Dedifferentiated amniotic fluid mesenchymal stem cell (primary cell): ENCODE measurements around the gene MAGEE1.

Experiments used
- DNase-seq: peaks from one replicate; pipeline ENCODE4 v3.0.0-alpha.2; 2016; ENCODE audit errors: extremely low spot score

Gene MAGEE1

GRCh38 chrX:76427560-76428242 lies at the start of gene MAGEE1:
Gene MAGEE1 (plus strand): TSS chrX:76427710. CDS start chrX:76427931, 221 bp downstream.
- DNase-seq: peak; percentile 28

- no peak for DNase-seq
Observed at GRCh38 chrX:76398970-76399369, 28.5 kb upstream of the MAGEE1 start.

- DNase-seq: no peak
Observed at GRCh38 chrX:76407795-76408194, 19.7 kb upstream of the MAGEE1 start.

- no peak for DNase-seq
Observed at GRCh38 chrX:76420237-76420636, 7.3 kb upstream of the MAGEE1 start.

GRCh38 chrX:76428243-76429130 lies 977 bp downstream of the MAGEE1 start:
- DNase-seq: no peak

- DNase-seq: no peak
Observed at GRCh38 chrX:76433219-76433618, 5.7 kb downstream of the MAGEE1 start.

- no peak for DNase-seq
Observed at GRCh38 chrX:76434103-76434741, 6.7 kb downstream of the MAGEE1 start.

- DNase-seq: no peak
Observed at GRCh38 chrX:76439188-76439587, 11.7 kb downstream of the MAGEE1 start.

- no peak for DNase-seq
Observed at GRCh38 chrX:76453737-76454406, 26.4 kb downstream of the MAGEE1 start.

- DNase-seq: no peak
Observed at GRCh38 chrX:76454456-76454927, 27.0 kb downstream of the MAGEE1 start.

- DNase-seq: no peak
Observed at GRCh38 chrX:76477353-76477752, 49.8 kb downstream of the MAGEE1 start.
